CD4-positive, alpha-beta T cell (primary cell): ENCODE data around the gene MYH11. TPM values are rescaled to one million over a fixed set of nuclear protein-coding genes. Genes with fewer than 3 reads are reported as not detected.

Experiments used
- ATAC-seq: fragments of 200-7000 bp; cut with Tn5 transposase; one replicate; pipeline ENCODE4 v1.10.0; 2022; ENCODE audit warnings: mild to moderate bottlenecking; ENCODE audit not compliant: poor library complexity
- CTCF ChIA-PET: fragments of 350-600 bp; sonication (Branson Sonifier 250); formaldehyde crosslinking; loops from one replicate; lab custom pipeline; 2021; ENCODE audit warnings: antibody characterized with exemption, inconsistent platforms; lab: Charles Lee
- POLR2A ChIA-PET: fragments of 350-600 bp; sonication (Branson Sonifier 250); formaldehyde crosslinking; loops from one replicate; lab custom pipeline; 2021; ENCODE audit warnings: antibody characterized with exemption, inconsistent platforms; lab: Charles Lee
- DNase-seq, 14 experiments: peaks; one replicate each; pipeline ENCODE4 v3.0.0-alpha.2; 2013 to 2020; ENCODE audit warnings: mixed read lengths in 2 of 14
- H3K27ac ChIP-seq, 2 donors: one replicate each; pipeline versions ENCODE4 v1.5.1 to v1.7.0; 2013; ENCODE audit warnings: low read length in 2 of 2, low read depth in 1 of 2, mild to moderate bottlenecking in 1 of 2
- H3K27me3 ChIP-seq, 2 experiments: 1 replicate in 1 of 2; 2 replicates in 1 of 2; pipeline versions ENCODE4 v1.6.1 to v1.7.0; 2013; ENCODE audit warnings: low read length in 2 of 2, control low read depth in 1 of 2, mild to moderate bottlenecking in 1 of 2, moderate library complexity in 1 of 2; ENCODE audit not compliant: insufficient read depth in 2 of 2, control insufficient read depth in 1 of 2
- H3K36me3 ChIP-seq: one replicate; pipeline ENCODE4 v1.6.1; 2013; ENCODE audit warnings: low read length, control low read depth; ENCODE audit not compliant: insufficient read depth
- H3K4me1 ChIP-seq: one replicate; pipeline ENCODE4 v1.6.1; 2013; ENCODE audit warnings: low read length, control low read depth; ENCODE audit not compliant: insufficient read depth
- H3K4me3 ChIP-seq: one replicate; pipeline ENCODE4 v1.5.1; 2013; ENCODE audit warnings: mild to moderate bottlenecking, low read length, moderate library complexity
- H3K9me3 ChIP-seq, 2 experiments: 1 replicate in 1 of 2; 2 replicates in 1 of 2; pipeline versions ENCODE4 v1.6.1 to v1.7.0; 2013; ENCODE audit warnings: low read length in 2 of 2, mild to moderate bottlenecking in 2 of 2, control low read depth in 1 of 2, moderate library complexity in 1 of 2; ENCODE audit not compliant: control insufficient read depth in 1 of 2, insufficient read depth in 1 of 2
- H3K27ac Mint-ChIP-seq: one replicate; pipeline ENCODE4 v1.8.0; 2020; ENCODE audit warnings: mixed read lengths
- H3K27me3 Mint-ChIP-seq: one replicate; pipeline ENCODE4 v1.8.0; 2021; ENCODE audit warnings: mixed read lengths
- H3K36me3 Mint-ChIP-seq: one replicate; pipeline ENCODE4 v1.8.0; 2021; ENCODE audit warnings: low read depth, mixed read lengths
- H3K4me1 Mint-ChIP-seq: one replicate; pipeline ENCODE4 v1.8.0; 2021; ENCODE audit warnings: low read depth, mixed read lengths
- H3K4me3 Mint-ChIP-seq: one replicate; pipeline ENCODE4 v1.8.0; 2020; ENCODE audit warnings: mild to moderate bottlenecking, mixed read lengths
- H3K9me3 Mint-ChIP-seq: one replicate; pipeline ENCODE4 v1.8.0; 2020; ENCODE audit warnings: mixed read lengths
- intact Hi-C, 2 experiments: fragments of 100-400 bp; cut with DNase I in 1 of 2; cut with micrococcal nuclease in 1 of 2; formaldehyde crosslinking; loops; one replicate each; pipeline versions ENCODE4 v1.15.1 to v1.9.0; 2023 to 2025; cut with DNase I, micrococcal nuclease
- total RNA-seq, 174 experiments: library from RNA in 2 of 174; stranded (reverse) in 2 of 174; gene quantifications; one replicate each; pipeline ENCODE4 v1.2.3 and lab custom pipeline; 2021 to 2026
- TF ChIP-seq, protein P1 (sequence below): fragments of 200-600 bp; IDR thresholded peaks from one replicate; pipeline ENCODE4 v1.8.0; 2022; ENCODE audit warnings: antibody characterized with exemption, mild to moderate bottlenecking

MYH11 gene
- total RNA-seq, 2 experiments from 2014 or later = not detected

DNA sequence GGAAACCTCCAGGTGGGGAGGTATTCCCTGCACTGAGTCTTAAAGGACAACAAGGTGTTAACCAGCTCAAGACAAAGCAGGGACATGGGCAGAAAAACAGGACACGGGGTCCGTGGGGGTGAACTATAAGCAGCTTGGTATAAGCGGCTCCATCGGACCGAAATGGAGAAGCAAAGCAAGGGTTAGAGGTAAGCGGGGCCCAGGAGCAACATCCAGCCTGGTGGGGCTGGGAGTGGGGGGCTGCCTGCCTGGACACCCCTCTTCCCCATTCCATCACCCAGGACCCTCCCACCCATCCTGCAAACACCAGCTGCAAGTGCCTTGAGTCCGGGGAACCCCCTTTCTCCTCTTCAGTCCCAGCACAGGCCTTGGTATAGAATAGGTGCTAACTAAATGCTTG is 29.5 kb downstream of the MYH11 start:
- no peaks in the 10 kb centered on the region for H3K27me3 ChIP-seq
- ChIA-PET CTCF (no interaction called here), POLR2A (no interaction called here)
- no peaks in the 10 kb centered on the region for H3K9me3 ChIP-seq
- TF ChIP-seq, protein P1, sequence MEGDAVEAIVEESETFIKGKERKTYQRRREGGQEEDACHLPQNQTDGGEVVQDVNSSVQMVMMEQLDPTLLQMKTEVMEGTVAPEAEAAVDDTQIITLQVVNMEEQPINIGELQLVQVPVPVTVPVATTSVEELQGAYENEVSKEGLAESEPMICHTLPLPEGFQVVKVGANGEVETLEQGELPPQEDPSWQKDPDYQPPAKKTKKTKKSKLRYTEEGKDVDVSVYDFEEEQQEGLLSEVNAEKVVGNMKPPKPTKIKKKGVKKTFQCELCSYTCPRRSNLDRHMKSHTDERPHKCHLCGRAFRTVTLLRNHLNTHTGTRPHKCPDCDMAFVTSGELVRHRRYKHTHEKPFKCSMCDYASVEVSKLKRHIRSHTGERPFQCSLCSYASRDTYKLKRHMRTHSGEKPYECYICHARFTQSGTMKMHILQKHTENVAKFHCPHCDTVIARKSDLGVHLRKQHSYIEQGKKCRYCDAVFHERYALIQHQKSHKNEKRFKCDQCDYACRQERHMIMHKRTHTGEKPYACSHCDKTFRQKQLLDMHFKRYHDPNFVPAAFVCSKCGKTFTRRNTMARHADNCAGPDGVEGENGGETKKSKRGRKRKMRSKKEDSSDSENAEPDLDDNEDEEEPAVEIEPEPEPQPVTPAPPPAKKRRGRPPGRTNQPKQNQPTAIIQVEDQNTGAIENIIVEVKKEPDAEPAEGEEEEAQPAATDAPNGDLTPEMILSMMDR = no peak
- Mint-ChIP-seq H3K27ac (no peak overlapping the region), H3K4me3 (no peak overlapping the region), H3K36me3 (no peaks in the 10 kb centered on the region), H3K9me3 (no peaks in the 10 kb centered on the region), H3K27me3 (no peaks in the 10 kb centered on the region), H3K4me1 (no peaks in the 10 kb centered on the region)
- no peaks in the 10 kb centered on the region for H3K4me1 ChIP-seq
- ATAC-seq (no peak), DNase-seq (no peak)
- intact Hi-C loops = no loop called here
- no peaks in the 10 kb centered on the region for H3K36me3 ChIP-seq
- no peak overlapping the region for H3K4me3 ChIP-seq
- no peak overlapping the region for H3K27ac ChIP-seq

DNA sequence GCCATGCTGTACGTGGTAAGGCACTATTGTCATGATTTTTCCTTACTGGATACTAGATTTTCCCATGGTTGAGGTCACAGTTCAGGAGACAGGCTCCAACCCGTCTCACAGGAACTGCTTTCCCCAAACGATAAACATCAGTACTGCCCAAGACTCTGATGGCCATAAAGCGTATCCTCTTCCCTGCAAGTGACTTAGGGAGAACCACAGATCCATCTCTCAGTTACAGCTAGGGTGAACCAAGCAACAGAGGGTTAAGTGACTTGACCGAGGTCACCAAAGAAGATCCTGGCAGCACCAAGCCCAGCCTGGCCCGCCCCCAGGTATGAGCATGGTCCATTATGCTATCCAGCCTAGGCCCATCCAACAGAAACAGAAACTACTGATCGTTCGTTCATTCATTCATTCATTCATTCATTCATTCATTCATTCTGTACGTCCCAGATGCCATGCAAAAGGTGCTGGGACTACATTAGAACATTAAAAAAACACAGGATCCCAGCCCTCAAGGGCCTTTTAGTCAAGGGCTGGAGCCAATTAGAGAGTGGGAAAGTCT is 31.0 kb downstream of the MYH11 start:
- no peak overlapping the region for H3K4me3 ChIP-seq
- TF ChIP-seq, protein P1 = no peak
- DNase-seq = no peak
- ATAC-seq = no peak
- no peaks in the 10 kb centered on the region for H3K36me3 ChIP-seq
- Mint-ChIP-seq H3K36me3 (no peaks in the 10 kb centered on the region), H3K9me3 (no peaks in the 10 kb centered on the region), H3K27ac (no peak overlapping the region), H3K4me1 (no peaks in the 10 kb centered on the region), H3K4me3 (no peak overlapping the region), H3K27me3 (no peaks in the 10 kb centered on the region)
- intact Hi-C loops = no loop called here
- H3K4me1 ChIP-seq = no peaks in the 10 kb centered on the region
- no peak overlapping the region for H3K27ac ChIP-seq
- H3K9me3 ChIP-seq = no peaks in the 10 kb centered on the region
- ChIA-PET POLR2A (no interaction called here), CTCF (no interaction called here)
- no peaks in the 10 kb centered on the region for H3K27me3 ChIP-seq

DNA sequence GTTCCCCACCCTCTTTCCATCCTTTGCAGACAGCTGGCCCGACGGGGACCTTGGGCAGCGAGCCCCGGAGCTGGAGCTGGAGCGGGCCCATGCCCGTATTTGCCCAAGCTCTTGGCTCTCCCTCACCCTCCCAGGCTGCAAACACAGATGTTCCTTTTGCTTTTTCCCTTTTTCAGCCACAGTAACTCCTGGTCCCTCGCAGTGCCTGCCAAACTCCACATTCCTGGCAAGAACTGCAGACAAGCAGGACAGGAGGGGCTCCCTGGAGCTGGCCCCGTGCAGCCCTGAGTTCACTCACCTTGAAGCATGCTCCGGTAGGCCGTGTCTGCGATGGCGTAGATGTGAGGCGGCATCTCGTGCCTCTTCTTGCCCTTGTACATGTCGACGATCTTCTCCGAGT is 33.9 kb downstream of the MYH11 start:
- H3K36me3 Mint-ChIP-seq = no peaks in the 10 kb centered on the region
- ATAC-seq (no peak), DNase-seq (no peak)
- H3K9me3 Mint-ChIP-seq = no peaks in the 10 kb centered on the region
- no peak overlapping the region for H3K27ac Mint-ChIP-seq
- no peaks in the 10 kb centered on the region for H3K27me3 ChIP-seq
- H3K27ac ChIP-seq = no peak overlapping the region
- H3K4me3 ChIP-seq = no peak overlapping the region
- no peaks in the 10 kb centered on the region for H3K9me3 ChIP-seq
- intact Hi-C loops = loop anchor here in 1 of 2 experiments (5.0 kb wide), 1 partner anchor 396 kb away; no protein-coding TSS in a partner anchor
- no peaks in the 10 kb centered on the region for H3K27me3 Mint-ChIP-seq
- H3K36me3 ChIP-seq = no peaks in the 10 kb centered on the region
- no peaks in the 10 kb centered on the region for H3K4me1 ChIP-seq
- no peak overlapping the region for H3K4me3 Mint-ChIP-seq
- CTCF ChIA-PET = interaction anchor here (1.5 kb wide), 1 partner anchor 35 kb away, joined by 4 read pairs; no protein-coding TSS in a partner anchor
- TF ChIP-seq, protein P1 = no peak
- no peaks in the 10 kb centered on the region for H3K4me1 Mint-ChIP-seq
- POLR2A ChIA-PET = no interaction called here
